HG03520 (cell line): Measurements from ENCODE around the gene CRYBA4.

ENCODE experiments used
- ATAC-seq: cut with Tn5 transposase; IDR thresholded peaks from one replicate; pipeline ENCODE4 v1.9.1; 2021; ENCODE audit warnings: mild to moderate bottlenecking, moderate library complexity; ENCODE audit not compliant: unreplicated experiment

Gene CRYBA4

DNA sequence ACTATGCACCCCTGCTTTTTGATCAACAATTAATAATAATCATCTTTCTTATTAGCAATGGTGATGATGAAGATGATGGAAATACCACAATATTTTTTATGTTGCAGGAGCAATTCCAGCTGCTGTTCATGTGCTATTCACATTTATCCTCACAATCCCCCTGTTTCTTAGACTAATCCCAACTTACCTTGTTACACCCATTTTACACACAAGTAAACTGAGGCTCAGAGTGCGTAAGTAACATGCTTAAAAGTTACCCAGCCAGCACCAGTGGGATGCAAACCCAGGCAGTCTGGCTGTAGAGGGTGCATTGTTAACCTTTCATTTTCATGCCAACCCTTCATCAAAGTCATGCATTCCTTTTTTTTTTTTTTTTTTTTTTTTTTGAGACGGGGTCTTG is 1.6 kb upstream of the CRYBA4 start:
- no peak for ATAC-seq

DNA sequence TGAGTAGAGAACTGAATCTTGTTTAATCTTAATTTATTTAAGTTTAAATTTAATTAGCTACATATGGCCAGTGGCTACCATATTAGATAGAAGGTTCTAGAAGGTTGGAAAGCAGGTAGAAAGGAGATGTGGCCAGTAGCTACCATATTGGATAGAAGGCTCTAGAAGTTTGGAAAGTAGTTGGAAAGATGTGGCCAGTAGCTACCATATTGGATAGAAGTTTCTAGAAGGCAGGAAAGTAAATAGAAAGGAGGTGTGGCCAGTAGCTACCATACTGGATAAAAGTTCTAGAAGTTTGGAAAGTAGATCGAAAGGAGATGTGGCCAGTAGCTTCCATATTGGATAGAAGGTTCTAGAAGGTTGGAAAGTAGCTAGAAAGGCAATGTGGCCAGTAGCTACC is 2.2 kb downstream of the CRYBA4 start:
- no peak for ATAC-seq

DNA sequence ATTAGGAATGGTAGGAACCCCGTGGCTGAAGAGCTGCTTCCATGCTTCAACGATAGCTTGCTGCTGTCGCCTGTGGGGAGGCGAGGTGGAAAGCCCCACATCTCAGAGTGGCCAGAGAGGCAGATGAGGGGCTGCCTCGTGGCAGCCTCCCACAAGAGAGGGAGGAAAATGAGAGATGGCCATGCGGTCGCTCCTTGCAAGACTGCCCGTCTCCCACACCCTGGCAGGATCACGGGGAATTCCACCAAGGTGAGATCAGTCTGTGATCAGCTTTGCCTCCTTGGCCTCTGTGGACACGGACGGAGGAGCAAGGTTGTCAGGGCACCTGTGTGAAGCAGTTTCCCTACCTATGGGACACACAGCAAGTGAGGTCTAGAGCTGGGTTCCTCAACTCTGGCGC is 3.0 kb downstream of the CRYBA4 start:
- ATAC-seq = no peak

DNA sequence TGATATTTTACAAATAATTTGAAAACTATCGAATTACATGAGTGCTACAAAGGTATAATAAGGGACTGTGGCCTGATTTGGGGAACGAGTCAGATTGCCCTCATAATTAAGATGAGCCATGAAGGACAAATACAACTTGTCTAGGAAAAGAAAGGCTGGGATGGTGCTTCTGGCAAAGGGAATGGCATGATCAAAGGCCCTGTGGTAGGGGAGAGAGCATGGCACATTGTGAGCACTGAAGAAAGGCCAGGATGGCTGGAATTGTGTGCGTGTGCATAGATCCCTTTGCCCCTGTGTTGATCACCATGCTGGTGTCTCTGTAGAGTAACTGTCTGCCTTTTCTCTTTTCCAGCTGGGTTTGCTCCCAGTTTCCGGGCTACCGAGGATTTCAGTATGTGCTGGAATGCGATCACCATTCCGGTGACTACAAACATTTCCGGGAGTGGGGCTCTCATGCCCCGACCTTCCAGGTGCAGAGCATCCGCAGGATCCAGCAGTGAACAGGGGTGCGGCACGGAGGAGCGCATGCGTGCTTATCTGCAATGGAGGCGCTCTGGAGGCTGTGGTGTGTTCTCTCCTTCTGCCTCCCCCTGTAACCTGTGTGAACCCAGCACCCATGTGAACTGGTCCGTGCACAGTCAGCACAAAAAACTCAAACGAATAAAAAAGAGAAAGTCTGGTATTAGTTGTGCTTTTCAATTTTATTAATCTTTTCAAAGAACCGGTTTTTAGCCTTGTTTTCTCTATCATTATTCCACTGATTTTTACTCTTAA is 8.4 kb downstream of the CRYBA4 start:
- ATAC-seq = no peak

DNA sequence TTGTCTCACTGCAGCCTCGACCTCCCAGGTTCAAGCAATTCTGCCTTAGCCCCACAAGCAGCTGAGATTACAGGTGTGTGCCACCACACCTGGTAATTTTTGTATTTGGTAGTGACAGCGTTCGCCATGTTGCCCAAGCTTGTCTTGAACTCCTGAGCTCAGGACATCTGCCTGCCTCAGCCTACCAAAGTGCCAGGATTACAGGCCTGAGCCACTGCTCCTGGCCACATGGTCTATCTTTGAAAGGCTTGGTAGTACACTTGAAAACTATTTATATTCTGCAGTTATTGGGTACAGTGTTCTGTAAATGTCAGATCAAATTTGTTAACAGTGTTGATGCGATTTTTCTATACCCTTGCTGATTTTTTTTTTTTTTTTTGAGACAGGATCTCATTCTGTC is 9.5 kb downstream of the CRYBA4 start:
- ATAC-seq = no peak

DNA sequence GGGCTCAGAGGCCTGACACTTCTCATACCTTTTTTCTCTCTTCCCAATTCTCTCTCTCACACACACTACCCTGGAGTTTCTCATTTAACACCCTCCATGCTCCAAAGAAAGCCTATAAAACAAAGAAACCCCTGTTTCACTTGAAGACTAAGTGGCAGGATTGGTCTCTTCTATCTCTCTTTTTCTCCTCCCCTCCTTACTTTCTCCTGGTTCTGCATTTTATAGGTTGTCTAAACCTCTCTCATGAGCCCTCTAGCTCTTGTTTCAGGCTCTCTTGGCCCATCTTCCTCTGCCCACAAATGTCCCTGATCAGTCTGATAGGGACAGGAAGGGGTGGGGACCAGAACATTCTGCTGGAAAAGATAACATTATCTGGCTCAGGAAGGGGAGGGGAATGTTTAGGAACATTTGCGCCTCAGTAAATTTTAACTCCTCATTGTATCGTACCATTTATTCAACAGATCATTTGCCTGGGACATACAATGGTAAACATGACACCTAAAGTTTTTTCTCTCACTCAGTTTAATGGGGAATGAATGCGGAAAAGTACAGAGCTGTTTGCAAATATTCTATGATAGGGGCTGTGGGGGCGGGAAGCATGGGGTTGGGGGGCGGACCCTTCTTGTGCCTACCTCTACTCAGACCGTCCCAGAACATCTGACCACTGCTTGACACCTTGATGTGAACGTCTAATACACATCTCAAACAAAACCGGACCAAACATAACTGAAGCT is 10.8 kb downstream of the CRYBA4 start:
- no peak for ATAC-seq

DNA sequence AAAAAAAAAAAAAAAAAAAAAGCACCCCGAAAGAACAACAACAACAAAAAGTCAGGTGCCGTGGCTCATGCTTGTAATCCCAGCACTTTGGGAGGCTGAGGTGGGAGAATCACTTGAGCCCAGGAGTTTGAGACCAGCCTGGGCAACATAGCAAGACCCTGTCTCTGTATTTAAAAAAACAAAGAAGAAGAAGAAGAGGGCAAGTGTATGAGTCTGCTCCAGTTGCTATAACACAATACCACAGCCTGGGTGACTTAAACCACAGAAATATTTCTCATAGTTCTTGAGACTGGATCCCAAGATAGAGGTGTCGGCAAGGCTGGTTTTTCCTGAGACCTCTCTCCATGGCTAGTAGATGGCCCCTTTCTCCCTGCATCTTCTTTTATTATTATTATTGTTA is 12.4 kb downstream of the CRYBA4 start:
- no peak for ATAC-seq

DNA sequence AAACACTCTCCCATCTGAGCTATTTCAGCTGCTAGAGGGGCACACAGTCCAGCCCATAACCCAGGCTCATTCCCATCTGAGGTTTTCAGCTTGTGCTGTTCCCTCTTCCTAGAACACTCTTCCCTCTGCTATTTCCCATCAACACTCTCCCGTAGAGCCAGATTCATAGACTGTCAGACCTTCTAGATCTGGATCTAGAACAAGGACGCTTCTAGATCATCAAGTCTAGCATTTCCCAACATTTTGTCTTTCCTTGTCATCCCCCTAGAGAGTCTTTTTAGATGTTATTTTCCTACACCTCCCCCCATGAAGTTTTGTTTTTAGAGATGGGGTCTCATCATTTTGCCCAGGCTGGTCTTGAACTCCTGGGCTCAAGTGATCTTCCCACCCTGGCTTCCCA is 13.4 kb downstream of the CRYBA4 start:
- ATAC-seq = no peak

DNA sequence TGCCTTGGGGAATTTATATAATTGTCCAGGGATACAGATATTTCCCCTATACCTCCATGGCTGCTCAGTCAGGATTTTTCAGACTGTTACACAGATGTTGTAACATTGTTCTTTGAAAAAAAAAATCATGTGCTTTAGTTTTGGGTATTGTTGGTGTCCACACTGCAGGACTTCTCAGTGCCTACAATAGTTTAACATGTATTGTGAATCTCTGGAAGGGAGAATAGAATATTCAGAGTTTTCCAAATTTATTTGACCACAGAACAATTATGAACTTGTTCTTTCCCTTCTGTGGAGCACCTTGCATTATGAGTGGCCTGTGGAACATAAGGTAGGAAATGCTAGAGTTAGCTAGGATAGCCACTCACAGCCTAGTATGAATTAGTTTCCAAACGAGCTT is 14.5 kb downstream of the CRYBA4 start:
- no peak for ATAC-seq

DNA sequence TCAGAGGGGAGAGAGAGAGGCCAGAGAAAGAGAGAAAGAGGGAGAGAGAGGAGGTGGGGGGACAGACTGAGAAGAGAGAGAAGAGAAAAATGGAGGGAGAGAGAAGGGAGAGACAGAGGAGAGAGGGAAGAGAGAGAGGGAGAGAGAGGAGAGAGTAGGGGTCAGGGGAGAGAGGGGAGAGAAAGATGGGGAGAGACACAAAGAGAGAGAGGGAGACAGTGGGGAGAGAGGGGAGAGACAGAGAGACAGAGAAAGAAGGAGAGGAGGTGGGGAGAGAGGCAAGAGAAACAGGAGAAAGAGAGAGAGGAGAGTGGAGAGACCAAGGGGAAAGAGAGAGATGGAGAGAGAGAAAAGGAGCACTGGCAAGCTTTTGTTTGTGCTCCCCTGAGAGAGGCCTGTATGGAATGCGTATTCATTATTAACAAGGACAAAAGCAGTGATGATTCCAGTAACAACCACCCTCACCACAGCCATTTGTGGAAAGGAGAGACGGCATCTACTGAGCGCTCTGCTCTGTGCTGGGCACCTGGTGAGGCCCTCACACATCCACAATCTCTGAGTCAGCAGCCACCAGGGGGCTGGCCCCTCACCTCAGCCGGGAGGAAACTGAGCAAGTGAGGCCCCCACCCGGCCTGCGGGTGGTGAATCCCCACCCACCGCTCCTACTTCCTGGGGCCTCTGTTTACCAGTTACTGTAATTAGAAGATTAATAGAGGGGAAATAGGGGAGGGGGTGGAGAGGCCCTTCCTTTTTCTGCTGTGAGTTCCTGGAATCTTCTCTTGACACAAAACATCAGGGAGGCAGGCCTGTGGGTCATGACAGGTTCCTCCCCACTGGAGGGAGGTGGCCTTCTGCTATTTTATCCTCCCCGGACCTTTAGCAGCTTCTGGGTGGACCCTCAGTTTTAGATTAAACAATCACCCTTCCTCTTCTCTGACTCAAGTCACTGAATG is 21.0 kb downstream of the CRYBA4 start:
- no peak for ATAC-seq

DNA sequence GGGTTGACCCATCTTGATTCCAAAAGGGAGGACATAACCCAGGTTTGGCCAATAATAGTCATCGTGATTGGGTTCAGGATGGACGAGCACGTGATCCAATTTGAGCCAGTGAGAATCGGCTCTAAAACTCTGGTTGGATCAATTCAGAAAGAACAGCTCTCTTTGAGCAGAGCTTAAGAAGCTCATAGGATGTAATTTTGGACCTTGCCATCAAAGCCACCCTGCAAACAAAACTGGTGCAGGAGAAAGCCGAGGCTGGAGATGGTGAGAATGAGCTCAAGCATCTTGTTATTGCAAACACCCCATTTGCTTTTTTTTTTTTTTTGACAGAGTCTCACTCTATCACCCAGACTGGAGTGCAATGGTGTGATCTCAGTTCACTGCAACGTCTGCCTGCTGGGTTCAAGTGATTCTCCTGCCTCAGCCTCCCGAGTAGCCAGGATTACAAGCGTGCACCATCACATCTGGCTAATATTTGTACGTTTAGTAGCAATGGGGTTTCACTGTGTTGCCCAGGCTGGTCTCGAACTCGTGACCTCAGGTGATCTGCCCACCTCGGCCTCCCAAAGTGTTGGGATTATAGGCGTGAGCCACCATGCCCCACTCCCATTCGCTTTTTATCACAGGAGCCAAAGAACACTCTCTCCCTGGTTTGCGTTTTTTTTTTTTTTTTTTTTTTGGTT is 21.8 kb downstream of the CRYBA4 start:
- ATAC-seq = no peak

DNA sequence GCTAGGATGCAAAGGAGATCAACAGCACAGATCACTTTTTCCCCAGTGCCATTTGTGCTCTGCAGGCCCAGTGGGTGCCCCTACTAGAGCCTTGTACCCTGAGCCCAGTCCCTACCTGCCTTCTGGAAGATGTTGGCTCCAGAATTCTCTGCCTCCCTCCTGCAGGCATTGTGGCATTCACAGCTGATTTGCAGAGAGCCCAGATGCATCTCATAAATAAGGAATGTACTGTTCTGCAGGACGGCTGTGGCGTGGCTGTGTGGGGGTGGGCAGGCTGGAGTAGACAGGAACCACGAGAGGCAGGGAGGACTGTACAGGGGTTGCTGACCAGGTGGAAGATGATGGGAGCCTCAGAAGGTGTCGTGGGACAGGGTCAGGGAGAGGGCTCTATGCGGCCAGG is 24.4 kb downstream of the CRYBA4 start:
- ATAC-seq = no peak

DNA sequence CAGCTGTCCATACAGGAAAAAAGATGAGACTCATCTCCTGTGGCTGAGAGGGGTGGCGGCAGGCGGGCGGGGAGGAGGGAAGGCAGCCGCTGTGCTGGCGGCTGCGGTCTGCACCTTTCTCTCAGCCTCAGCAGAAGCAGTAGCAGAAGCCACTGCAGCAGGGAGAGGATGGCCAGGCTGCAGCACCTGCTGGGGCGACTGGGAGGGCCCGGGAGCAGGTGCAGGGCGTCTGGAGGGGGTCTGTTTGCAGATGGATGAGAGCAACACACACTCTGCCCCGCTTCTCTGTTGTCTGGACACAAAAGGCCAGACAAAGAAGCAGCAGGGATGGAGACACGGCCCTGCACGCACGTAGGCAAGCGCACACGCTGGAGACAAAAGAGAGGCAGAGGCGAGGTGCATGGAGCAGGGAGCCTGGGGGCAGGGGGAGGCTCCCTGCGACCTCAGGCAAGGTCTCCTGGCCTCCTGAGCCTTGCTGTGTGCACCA is 26.3 kb downstream of the CRYBA4 start:
- ATAC-seq = no peak

DNA sequence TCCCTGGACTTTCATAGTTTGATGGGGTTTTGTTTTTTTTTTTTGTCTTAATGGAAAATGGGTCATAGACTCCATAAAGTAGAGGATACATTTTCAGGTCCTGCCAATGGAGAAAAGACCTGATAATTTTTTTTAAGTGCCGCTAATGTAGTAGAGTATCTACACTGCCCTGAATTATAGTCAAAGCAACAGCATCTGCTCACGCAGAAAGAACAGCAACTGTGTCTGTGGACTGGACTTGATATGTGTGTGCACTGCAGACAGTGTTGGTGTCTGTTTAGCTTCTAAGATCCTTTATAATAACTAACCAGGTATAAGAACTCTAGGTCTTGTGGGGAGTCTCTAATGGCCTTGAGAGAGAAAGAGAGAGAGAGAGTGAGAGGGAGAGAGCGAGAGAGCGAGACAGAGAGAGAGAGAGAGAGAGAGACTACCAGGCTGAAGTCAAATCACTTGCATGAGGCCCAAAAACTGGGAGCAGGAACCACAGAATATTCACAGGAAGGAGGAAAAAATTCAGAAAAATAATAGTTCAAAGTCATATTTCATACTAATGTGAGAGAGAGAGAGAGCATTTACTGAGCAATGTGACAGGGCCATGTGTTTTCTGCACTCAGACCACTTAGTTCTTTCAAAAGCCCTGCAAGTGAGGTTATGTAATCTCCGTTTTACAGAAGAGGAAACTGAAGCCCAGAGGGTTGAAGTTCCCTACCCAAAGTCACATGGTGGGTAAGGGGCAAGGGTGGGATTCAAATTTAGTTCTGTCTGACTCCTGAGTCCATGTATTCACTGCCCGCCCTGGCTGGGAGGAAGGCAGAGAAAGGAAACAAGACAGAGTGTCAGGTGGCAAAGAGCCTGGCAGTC is 27.0 kb downstream of the CRYBA4 start:
- ATAC-seq = no peak

DNA sequence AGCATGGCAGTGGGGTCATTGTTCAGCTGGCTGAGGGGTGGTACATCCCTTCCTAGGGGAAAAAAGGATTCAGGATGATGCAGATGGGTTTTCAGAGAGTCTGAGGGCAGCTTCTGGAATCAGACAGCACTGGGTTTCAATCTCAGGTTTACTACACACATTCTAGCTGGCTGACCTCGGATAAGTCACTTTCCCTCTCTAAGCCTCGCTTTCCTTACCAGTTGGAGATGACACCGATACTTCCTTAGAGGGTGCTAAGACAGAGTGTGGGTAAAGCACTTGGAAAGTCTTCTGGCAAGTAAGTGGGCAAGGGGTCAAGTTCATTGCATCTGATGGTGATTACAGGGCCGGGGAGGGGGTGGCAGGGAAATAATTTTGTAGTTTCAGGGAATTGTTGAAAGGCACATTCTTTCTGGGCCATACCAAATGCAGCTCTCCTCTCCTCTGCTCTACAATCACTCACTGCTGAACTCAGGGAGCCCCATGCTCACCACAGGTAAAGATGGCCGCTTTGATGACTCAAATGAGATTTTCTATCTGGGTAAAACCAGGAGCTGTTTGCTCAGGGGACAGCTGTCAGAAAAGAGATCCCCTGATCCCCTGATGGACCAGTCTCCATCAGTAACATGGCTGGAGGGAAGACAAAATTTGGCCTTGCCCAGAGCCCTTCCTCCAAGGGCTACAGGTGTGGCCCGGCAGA is 29.1 kb downstream of the CRYBA4 start:
- ATAC-seq = no peak

DNA sequence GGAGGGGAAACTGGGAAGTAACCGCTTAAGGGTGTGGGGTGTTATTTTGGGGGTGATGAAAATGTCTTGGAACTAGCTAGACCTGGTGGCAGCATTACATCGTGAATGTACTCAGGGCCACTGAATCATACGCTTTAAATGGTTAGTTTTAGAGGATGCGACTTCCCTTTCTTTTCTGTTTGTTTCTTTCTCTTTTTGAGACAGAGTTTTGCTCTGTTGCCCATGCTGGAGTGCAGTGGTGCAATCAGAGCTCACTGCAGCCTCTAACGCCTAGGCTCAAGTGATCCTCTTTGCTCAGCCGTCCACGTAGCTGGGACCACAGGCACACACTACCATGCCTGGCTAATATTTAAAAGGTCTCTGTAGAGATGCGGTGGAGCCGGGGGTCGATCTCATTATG is 30.1 kb downstream of the CRYBA4 start:
- ATAC-seq = no peak

DNA sequence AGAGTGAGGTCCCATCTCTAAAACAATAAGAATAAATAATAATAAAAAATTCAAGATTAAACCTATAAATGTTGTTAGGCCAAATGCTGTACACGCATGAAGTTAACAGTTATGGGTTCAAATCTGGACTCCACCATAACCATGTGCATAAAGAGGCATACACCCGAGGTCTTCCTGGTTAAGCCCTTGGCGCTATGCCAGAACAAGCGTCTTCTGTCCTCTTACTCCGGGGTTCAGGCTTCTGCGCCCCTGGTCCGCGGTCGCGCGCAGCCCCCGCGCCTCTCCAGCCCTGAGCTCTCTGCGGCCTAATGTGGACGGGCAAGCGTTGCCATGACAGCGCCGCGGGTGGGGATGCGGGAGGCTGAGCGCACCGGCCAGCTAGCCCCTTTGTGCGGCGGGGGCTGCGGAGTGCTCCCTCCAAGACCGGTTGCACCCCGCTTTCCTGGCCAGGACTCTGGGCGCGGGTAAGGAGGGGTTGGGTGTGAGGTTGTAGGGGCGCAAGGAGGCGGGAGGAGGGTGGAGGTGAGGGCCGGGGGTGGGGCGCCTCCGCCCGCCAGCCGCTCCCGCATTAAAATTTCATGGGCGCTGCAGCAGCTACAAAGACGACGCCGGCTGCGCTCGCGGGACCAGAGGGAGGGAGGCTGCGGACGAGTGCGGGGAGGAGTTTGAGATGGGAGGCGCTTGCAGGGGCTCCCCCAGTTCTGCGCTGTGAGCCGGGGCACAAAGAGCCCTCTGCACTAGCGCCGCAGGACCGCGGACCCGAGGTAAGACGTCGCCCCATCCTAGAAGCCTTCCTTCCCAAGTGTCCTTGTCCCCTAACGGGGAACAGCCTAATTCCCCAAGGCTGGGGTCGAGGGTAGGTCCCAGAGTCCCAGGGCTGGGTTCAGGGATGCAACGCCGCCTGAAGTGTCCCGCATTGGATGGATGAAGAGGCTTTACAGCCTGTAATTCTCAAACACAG is 35.4 kb downstream of the CRYBA4 start, which contains the start of gene MIAT:
Gene MIAT (plus strand): TSS at position 698 of the 961 bp plus-strand sequence.
- ATAC-seq = no peak

DNA sequence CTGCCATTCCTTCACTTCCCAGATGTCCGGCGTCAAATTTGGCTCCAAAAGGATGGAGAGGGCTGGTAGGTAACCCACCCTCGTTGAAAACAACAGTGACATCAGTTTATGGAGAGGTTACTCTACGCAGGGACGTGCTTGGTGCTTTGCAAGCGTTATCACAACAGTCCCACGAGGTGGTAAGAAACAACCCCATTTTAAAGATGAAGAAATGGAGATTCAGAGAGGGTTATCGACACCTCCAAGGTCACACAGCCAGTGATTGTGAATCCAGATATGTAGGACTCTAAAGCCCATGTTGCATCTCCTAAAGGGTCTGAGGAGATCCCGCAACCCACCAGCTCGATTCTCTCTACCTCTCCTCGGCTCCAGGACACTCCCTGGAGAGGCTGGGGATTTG is 36.4 kb downstream of the CRYBA4 start:
- no peak for ATAC-seq
